BLaER1 (cell line): ENCODE results near the gene URM1.

Source experiments
- H3K27ac ChIP-seq: shearing (Covaris generic); formaldehyde crosslinking; 2 replicates; pipeline ENCODE4 v1.8.1; 2022
- H3K27me3 ChIP-seq: shearing (Covaris generic); formaldehyde crosslinking; 2 replicates; pipeline ENCODE4 v1.8.1; 2022
- H3K36me3 ChIP-seq: shearing (Covaris generic); formaldehyde crosslinking; 2 replicates; pipeline ENCODE4 v1.8.1; 2022
- H3K4me1 ChIP-seq: shearing (Covaris generic); formaldehyde crosslinking; 2 replicates; pipeline ENCODE4 v1.8.1; 2022
- H3K4me2 ChIP-seq: shearing (Covaris generic); formaldehyde crosslinking; 2 replicates; pipeline ENCODE4 v1.8.1; 2022
- H3K4me3 ChIP-seq: shearing (Covaris generic); formaldehyde crosslinking; 2 replicates; pipeline ENCODE4 v1.8.1; 2022
- H3K9ac ChIP-seq: shearing (Covaris generic); formaldehyde crosslinking; 2 replicates; pipeline ENCODE4 v1.8.1; 2022
- H3K9me3 ChIP-seq: shearing (Covaris generic); formaldehyde crosslinking; 2 replicates; pipeline ENCODE4 v1.8.1; 2022
- H4K20me1 ChIP-seq: shearing (Covaris generic); formaldehyde crosslinking; 2 replicates; pipeline ENCODE4 v1.8.1; 2022
- Cebpa-rat ChIP-seq: shearing (Covaris generic); IDR thresholded peaks from 2 replicates; pipeline ENCODE4 v1.8.1; 2022

The URM1 gene

GRCh38 chr9:128365525-128365924 is 5.6 kb upstream of the URM1 start:
- H3K9me3 ChIP-seq, result no peaks in the 10 kb centered on the region
- no peaks in the 10 kb centered on the region for H3K36me3 ChIP-seq
- no peaks in the 10 kb centered on the region for H4K20me1 ChIP-seq
- no peaks in the 10 kb centered on the region for H3K27me3 ChIP-seq
- no peak for TF ChIP-seq Cebpa-rat
- H3K27ac ChIP-seq, result peak overlapping the region; percentile 96
- H3K4me1 ChIP-seq, result peaks cover 54% of the 10 kb centered on the region
- H3K4me3 ChIP-seq, result peak overlapping the region; percentile 63
- H3K4me2 ChIP-seq, result peak overlapping the region; percentile 91
- H3K9ac ChIP-seq, result peak overlapping the region; percentile 86

- no peaks in the 10 kb centered on the region for H3K9me3 ChIP-seq
- no peak overlapping the region for H3K4me2 ChIP-seq
- peaks cover 18% of the 10 kb centered on the region for H3K36me3 ChIP-seq
- TF ChIP-seq Cebpa-rat, result no peak
- no peaks in the 10 kb centered on the region for H3K27me3 ChIP-seq
- H3K4me3 ChIP-seq, result no peak overlapping the region
- no peaks in the 10 kb centered on the region; the same call in 1 of the 2 replicates for H4K20me1 ChIP-seq
- H3K9ac ChIP-seq, result no peak overlapping the region
- no peak overlapping the region for H3K27ac ChIP-seq
- H3K4me1 ChIP-seq, result peaks cover 40% of the 10 kb centered on the region
Measured at GRCh38 chr9:128369024-128369706, 2.0 kb upstream of the URM1 start.

GRCh38 chr9:128370367-128370751 is 815 bp upstream of the URM1 start:
- Histone ChIP-seq H3K27me3 (no peaks in the 10 kb centered on the region), H3K36me3 (peaks cover 30% of the 10 kb centered on the region), H3K9me3 (no peaks in the 10 kb centered on the region), H3K27ac (peak overlapping the region; percentile 79), H4K20me1 (peaks cover 10% of the 10 kb centered on the region), H3K4me3 (peak overlapping the region; percentile 86), H3K4me2 (peak overlapping the region; percentile 93), H3K9ac (peak overlapping the region; percentile 87), H3K4me1 (peaks cover 28% of the 10 kb centered on the region)
- no peak for TF ChIP-seq Cebpa-rat

- H4K20me1 ChIP-seq, result peaks cover 23% of the 10 kb centered on the region
- H3K27ac ChIP-seq, result peak overlapping the region; percentile 68
- peaks cover 43% of the 10 kb centered on the region for H3K36me3 ChIP-seq
- peak overlapping the region; percentile 87 for H3K9ac ChIP-seq
- no peaks in the 10 kb centered on the region for H3K9me3 ChIP-seq
- peak overlapping the region; percentile 94 for H3K4me2 ChIP-seq
- TF ChIP-seq Cebpa-rat, result no peak
- H3K4me3 ChIP-seq, result peak overlapping the region; percentile 86
- no peaks in the 10 kb centered on the region for H3K27me3 ChIP-seq
- peaks cover 21% of the 10 kb centered on the region for H3K4me1 ChIP-seq
Measured at GRCh38 chr9:128371630-128372117, 500 bp downstream of the URM1 start.

GRCh38 chr9:128372188-128372641 is 1.0 kb downstream of the URM1 start:
- H3K36me3 ChIP-seq, result peaks cover 48% of the 10 kb centered on the region
- H3K4me3 ChIP-seq, result peak overlapping the region; percentile 86
- H3K9me3 ChIP-seq, result no peaks in the 10 kb centered on the region
- H3K4me1 ChIP-seq, result peaks cover 21% of the 10 kb centered on the region
- H4K20me1 ChIP-seq, result peaks cover 28% of the 10 kb centered on the region
- H3K27ac ChIP-seq, result 0 out of 2 replicates have a peak overlapping the region, but pooled peaks have one; percentile 68
- no peaks in the 10 kb centered on the region for H3K27me3 ChIP-seq
- peak overlapping the region; percentile 94 for H3K4me2 ChIP-seq
- peak overlapping the region; percentile 87 for H3K9ac ChIP-seq
- no peak for TF ChIP-seq Cebpa-rat

- no peaks in the 10 kb centered on the region for H3K27me3 ChIP-seq
- peak overlapping the region; percentile 87; the same call in 1 of the 2 replicates for H3K9ac ChIP-seq
- H3K9me3 ChIP-seq, result no peaks in the 10 kb centered on the region
- TF ChIP-seq Cebpa-rat, result no peak
- H3K4me1 ChIP-seq, result peaks cover 21% of the 10 kb centered on the region
- peak overlapping the region; percentile 94 for H3K4me2 ChIP-seq
- peak overlapping the region; percentile 86 for H3K4me3 ChIP-seq
- H3K36me3 ChIP-seq, result peaks cover 54% of the 10 kb centered on the region
- H3K27ac ChIP-seq, result no peak overlapping the region
- peaks cover 34% of the 10 kb centered on the region for H4K20me1 ChIP-seq
Measured at GRCh38 chr9:128372784-128373183, 1.6 kb downstream of the URM1 start.

- H4K20me1 ChIP-seq, result peaks cover 38% of the 10 kb centered on the region
- no peak overlapping the region for H3K27ac ChIP-seq
- H3K9ac ChIP-seq, result no peak overlapping the region
- peaks cover 68% of the 10 kb centered on the region for H3K36me3 ChIP-seq
- H3K27me3 ChIP-seq, result no peaks in the 10 kb centered on the region
- H3K9me3 ChIP-seq, result no peaks in the 10 kb centered on the region
- no peak overlapping the region for H3K4me2 ChIP-seq
- no peak overlapping the region for H3K4me3 ChIP-seq
- peaks cover 21% of the 10 kb centered on the region for H3K4me1 ChIP-seq
- no peak for TF ChIP-seq Cebpa-rat
Measured at GRCh38 chr9:128374221-128374675, 3.1 kb downstream of the URM1 start.

- Histone ChIP-seq H3K27me3 (no peaks in the 10 kb centered on the region), H3K4me3 (no peak overlapping the region), H3K4me1 (peaks cover 12% of the 10 kb centered on the region), H3K4me2 (no peak overlapping the region), H3K9me3 (no peaks in the 10 kb centered on the region), H3K36me3 (peaks cover 85% of the 10 kb centered on the region), H3K27ac (no peak overlapping the region), H4K20me1 (peaks cover 52% of the 10 kb centered on the region), H3K9ac (no peak overlapping the region)
- no peak for TF ChIP-seq Cebpa-rat
Measured at GRCh38 chr9:128375865-128376264, 4.7 kb downstream of the URM1 start.

- Histone ChIP-seq H3K36me3 (peaks cover 100% of the 10 kb centered on the region), H3K4me2 (no peak overlapping the region), H3K27ac (no peak overlapping the region), H3K9ac (no peak overlapping the region), H3K4me1 (no peaks in the 10 kb centered on the region), H3K9me3 (no peaks in the 10 kb centered on the region), H4K20me1 (peaks cover 78% of the 10 kb centered on the region), H3K27me3 (no peaks in the 10 kb centered on the region), H3K4me3 (no peak overlapping the region)
- no peak for TF ChIP-seq Cebpa-rat
Measured at GRCh38 chr9:128382261-128382660, 11.1 kb downstream of the URM1 start.

GRCh38 chr9:128383007-128383753 is 12.0 kb downstream of the URM1 start:
- no peak for TF ChIP-seq Cebpa-rat
- no peak overlapping the region for H3K9ac ChIP-seq
- no peaks in the 10 kb centered on the region for H3K27me3 ChIP-seq
- peaks cover 79% of the 10 kb centered on the region for H4K20me1 ChIP-seq
- H3K4me2 ChIP-seq, result no peak overlapping the region
- no peak overlapping the region for H3K4me3 ChIP-seq
- no peaks in the 10 kb centered on the region for H3K9me3 ChIP-seq
- no peaks in the 10 kb centered on the region for H3K4me1 ChIP-seq
- no peak overlapping the region for H3K27ac ChIP-seq
- peaks cover 100% of the 10 kb centered on the region for H3K36me3 ChIP-seq
